CD4-positive, alpha-beta T cell treated with Interleukin-17A for 1 hour (primary cell): ENCODE data around the gene NFAT5.
"Not testable (repeated sequence)": the region's sequence is repeated elsewhere in the genome, so short reads cannot be mapped to it uniquely, and the experiment has no call there.

Source experiments
- DNase-seq: peaks from one replicate; pipeline ENCODE4 v3.0.0-alpha.2; 2020

Gene NFAT5

GRCh38 chr16:69595127-69596036 is 29.6 kb downstream of the NFAT5 start:
- DNase-seq, result no peak

GRCh38 chr16:69596801-69597200 is 31.0 kb downstream of the NFAT5 start:
- DNase-seq, result no peak

DNA sequence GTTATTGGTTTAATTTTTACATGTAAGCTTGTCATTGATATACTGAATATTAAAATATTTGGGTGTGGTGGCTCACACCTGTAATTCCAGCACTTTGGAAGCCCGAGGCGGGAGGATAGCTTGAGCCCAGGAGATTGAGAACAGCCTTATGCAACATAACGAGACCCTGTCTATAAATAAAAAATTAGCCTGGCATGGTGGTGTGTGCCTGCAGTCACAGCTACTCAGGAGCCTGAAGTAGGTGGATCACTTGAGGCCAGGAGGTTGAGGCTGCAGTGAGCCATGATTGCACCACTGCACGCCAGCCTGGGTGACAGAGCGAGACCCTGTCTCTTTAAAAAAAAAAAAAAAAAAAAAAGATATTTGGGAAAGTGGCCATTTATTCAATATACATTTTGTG is 32.3 kb downstream of the NFAT5 start:
- DNase-seq, result no peak

- no peak for DNase-seq
Observed at GRCh38 chr16:69599731-69600130, 34.0 kb downstream of the NFAT5 start.

DNA sequence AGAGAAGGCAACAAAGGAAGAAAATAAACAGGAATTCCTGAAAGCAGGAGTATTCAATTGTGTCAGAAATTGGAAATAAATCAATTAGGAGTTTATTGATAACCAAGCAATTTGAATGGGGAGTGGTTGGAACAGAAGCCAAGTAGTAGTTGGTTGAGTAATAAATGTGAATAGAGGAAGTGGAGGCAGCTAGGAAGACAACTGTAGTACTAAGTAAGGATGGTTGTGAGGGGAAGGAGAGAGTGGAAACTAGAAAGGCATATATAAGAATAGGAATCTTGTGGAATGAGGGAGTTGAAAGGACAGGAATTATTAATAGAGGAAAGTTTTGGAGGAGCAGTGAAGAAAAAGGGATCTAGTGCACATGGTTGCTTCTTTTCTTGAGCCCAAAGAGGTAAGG is 34.4 kb downstream of the NFAT5 start:
- no peak for DNase-seq

DNA sequence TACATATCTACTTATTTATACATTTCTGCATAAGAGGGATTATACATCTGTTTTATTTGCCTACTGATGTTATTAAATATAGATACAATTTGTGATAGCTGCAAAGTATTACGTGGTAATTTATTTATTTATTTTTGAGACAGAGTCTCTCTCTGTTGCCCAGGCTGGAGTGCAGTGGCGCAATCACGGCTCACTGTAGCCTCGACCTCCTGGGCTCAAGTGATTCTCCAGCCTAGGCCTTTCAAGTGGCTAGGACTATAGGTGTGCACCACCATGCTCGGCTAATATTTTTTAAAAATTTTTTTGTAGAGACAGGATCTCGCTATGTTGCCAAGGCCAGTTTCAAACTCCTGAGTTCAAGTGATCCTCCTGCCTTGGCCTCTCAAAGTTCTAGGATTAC is 35.5 kb downstream of the NFAT5 start:
- DNase-seq, result no peak

- no peak for DNase-seq
Observed at GRCh38 chr16:69606985-69607384, 41.2 kb downstream of the NFAT5 start.

DNA sequence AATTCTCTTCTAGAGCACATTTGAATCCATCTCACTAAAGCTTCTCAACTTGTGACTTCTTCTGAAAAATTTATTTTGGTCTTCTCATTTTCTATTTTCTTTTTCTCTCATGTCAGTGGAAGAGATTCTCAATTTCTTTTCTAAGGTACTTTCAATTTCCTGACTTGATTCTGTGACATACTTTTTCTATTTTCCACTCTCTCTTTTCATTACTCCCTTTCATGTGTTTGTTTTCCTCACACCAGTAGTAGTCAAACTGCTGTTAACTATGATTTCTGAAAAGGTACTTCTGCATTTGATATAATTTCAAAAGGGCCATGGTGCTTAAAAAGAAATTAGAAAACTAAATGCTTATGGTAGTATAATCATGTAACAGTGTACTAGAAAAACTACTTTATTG is 41.9 kb downstream of the NFAT5 start:
- DNase-seq, result no peak

- DNase-seq, result no peak
Observed at GRCh38 chr16:69610356-69610755, 44.6 kb downstream of the NFAT5 start.

- no peak for DNase-seq
Observed at GRCh38 chr16:69611103-69611640, 45.4 kb downstream of the NFAT5 start.

DNA sequence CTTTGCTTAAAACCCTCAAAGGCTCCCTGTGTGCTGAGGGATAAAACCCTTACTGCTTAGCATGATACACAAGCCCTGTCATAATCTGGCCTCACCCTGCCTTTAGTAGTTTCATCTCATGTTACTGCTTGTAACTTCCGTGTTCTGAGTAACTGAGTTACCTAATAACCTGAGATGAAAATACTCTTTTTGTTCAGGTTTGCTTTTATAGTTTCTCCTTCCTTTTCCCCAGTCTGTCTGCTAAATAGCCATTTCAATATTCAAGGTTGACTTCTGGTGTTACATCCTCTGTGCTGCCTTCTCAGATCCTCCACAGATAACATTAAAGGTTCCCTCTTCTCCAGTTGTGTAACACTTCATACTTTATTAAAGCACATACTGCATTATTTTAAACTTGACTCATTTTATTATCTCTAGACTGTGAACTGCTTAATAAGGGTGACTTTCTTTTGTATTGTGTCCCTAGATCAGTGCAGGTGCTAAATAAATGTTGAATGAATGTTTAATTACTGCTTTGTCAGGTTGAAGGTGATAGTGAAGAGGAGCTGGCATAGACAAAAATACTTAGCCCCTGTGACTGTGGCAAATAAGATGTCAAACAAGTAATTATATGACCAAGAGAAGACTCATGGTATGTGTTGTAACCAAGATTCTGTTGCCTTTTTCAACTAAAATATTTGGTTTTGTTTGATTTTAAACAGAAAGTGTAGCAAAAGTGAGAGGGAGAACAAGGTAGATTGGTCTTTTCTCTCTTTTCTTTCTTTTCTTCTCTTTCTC is 47.8 kb downstream of the NFAT5 start:
- no peak for DNase-seq

DNA sequence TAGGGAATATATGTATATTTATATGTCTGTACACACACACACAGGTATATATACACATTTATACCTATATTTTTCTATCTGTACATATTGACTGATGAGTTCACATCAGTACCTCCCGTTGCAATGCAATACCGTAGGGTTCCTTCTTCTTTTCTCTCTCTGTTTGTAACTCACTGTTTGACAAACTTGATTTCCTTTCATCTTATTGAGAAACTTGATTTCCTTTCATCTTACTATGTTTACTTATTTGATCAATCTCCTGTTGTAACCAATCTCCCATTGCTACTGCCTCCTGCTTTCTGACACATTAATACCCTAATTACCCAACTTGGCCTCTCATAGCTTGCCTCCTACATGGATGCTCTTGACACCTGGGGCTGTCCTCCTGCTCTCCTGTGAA is 49.8 kb downstream of the NFAT5 start:
- no peak for DNase-seq

- no peak for DNase-seq
Observed at GRCh38 chr16:69616082-69616481, 50.3 kb downstream of the NFAT5 start.

- DNase-seq, result no peak
Observed at GRCh38 chr16:69618307-69618706, 52.5 kb downstream of the NFAT5 start.

DNA sequence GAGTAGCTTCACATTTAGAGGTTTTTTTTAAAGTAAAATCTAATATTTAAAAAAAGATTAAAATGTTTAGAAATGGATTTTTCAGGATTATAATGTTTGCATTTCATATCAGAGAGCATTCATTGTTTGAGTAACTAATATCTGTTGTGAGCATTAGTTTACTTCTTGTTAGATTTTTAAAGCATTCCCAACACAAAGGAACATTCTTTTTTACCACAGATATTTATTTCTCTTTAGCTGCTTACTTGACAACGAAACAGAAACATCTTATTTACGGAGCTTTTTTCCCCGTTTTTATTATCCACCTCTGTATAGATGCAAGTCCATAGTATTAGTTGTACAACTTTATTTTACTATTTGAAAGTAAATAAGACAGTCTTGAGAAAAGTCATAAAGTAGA is 53.0 kb downstream of the NFAT5 start:
- DNase-seq, result no peak

DNA sequence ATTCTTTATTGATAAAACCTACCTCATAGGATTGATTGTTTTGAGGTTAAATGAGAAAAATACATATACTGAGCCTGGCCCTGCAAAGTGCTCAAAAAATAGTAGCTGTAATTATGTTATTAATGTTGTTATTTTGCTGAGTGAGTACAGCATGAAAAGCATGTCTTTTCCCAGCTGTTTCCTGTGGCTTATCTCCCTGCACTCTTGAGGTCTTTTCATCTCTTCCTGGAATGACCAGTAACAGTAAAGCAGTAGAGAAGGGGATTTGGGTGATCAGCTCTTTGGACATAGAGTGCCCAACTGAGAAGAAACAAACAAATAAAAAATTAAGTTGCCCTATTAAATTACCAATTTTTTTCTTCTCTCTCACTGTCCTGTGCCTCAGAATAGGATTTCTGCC is 53.7 kb downstream of the NFAT5 start:
- no peak for DNase-seq

DNA sequence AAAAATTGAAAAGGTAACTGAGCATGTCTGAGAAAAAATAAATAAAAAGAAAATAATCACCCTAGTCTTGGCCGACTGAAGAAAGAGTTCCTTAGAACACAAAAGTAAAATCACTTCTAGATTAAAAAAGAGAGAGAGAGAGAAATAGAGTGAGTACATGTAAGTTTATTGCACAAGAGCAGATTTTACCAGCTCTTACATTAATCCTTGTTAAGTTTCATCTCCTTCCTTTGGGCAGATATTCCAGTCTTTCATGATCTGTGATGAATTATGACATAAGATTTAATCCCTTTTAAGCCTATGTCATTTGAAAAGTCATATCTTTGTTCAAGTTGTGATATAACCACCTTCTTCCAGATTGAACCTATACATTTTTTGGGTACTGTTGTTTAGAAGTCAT is 54.8 kb downstream of the NFAT5 start:
- no peak for DNase-seq

GRCh38 chr16:69621225-69621624 is 55.5 kb downstream of the NFAT5 start:
- no peak for DNase-seq

DNA sequence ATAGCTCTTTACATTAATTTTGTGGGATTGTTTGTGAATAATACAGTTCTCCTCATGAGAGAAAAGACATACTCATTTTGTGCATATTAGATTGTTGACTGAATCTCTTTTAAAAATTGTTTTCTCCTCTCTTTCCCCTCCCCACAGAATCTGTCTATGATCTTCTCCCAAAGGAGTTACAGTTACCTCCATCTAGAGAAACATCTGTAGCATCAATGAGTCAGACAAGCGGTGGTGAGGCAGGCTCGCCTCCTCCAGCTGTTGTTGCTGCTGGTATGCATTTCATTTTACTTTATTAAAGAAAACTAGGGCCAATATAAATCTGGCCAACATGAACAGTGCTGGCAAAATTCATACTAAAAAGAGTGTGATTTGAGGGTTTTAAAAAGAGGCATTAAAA is 60.5 kb downstream of the NFAT5 start:
- no peak for DNase-seq

GRCh38 chr16:69632828-69633227 is 67.1 kb downstream of the NFAT5 start:
- DNase-seq, result no peak

DNA sequence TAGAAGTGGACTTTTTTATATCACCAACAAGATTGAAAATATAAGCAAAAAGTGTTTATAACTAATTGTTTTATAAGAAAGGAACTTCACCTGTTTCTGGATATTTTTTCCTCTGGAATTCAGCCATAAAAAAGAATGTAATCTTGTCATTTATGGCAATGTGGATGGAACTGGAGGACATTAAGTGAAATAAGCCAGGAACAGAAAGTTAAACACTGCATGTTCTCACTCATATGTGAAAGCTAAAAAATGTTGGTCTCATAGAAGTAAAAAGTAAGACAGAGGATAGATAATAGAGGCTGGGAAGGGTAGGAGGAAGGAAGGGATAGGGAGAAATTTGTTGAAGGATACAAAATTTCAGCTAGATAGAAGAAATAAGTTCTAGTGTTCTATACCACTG is 67.6 kb downstream of the NFAT5 start:
- no peak for DNase-seq

DNA sequence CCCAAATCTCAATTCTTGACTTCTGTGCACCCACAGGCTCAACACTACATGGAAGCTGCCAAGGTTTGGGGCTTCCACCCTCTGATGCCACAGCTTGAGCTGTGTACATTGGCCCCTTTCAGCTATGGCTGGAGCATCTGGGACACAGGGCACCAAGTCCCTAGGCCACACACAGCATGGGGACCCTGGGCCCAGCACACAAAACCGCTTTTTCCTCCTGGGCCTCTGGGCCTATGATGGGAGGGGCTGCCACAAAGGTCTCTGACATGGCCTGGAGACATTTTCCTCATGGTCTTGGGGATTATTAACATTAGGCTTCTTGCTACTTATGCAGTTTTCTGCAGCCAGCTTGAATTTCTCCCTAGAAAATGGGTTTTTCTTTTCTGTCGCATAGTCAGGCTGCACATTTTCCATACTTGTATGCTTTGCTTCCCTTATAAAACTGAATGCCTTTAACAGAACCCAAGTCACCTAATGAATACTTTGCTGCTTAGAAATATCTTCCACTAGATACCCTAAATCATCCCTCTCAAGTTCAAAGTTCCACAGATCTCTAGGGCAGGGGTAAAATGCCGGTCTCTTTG is 70.9 kb downstream of the NFAT5 start:
- DNase-seq, result not testable (repeated sequence)

DNA sequence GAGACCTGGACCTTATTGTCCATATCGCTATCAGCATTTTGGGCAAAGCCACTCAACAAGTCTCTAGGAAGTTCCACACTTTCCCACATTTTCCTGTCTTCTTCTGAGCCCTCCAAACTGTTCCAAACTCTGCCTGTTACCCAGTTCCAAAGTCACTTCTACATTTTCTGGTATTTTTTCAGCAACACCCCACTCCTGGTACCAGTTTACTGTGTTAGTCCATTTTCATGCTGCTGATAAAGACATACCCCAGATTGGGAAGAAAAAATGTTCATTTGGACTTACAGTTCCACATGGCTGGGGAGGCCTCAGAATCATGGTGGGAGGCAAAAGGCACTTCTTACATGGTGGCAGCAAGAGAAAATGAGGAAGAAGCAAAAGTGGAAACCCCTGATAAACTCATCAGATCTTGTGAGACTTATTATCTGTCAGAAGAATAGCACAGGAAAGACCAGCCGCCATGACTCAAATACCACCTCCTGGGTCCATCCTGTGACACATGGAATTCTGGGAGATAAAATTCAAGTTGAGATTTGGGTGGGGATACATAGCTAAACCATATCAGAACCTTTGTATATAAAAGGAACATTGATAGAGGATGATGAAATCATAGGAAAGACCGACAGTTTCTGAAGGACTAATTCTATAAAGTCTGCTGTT is 71.6 kb downstream of the NFAT5 start:
- DNase-seq, result not testable (repeated sequence)
